A673 (cell line): ENCODE results near the gene PPP1CA.

Experiments
- CTCF ChIP-seq: fragments of 300-800, 200-600 bp; sonication (generic); conservative IDR thresholded peaks from 2 replicates; pipeline ENCODE4 v1.5.1; 2017; ENCODE audit warnings: low read depth, mild to moderate bottlenecking, antibody characterized with exemption, low read length, moderate library complexity, mixed read lengths
- EZH2 ChIP-seq: fragments of 200-600 bp; sonication (generic); IDR thresholded peaks from 2 replicates; pipeline ENCODE4 v1.6.1; 2017; ENCODE audit warnings: borderline replicate concordance, low read depth, mild to moderate bottlenecking, mixed read lengths, antibody characterized with exemption, low read length; ENCODE audit not compliant: poor library complexity, severe bottlenecking

GRCh38 chr11:67420646-67421429 is 19.2 kb upstream of the PPP1CA start:
- TF ChIP-seq CTCF, result no peak
- TF ChIP-seq EZH2, result no peak
